ENCODE data around the gene AP2M1. TPM values are rescaled to one million over a fixed set of nuclear protein-coding genes. Genes with fewer than 3 reads are reported as not detected.

The AP2M1 gene
- total and polyA plus RNA-seq, 2 of the 13 experiments (the other 11 are each of a cell fraction or from before 2014, with no cell fraction given) = 126 to 146 TPM

DNA sequence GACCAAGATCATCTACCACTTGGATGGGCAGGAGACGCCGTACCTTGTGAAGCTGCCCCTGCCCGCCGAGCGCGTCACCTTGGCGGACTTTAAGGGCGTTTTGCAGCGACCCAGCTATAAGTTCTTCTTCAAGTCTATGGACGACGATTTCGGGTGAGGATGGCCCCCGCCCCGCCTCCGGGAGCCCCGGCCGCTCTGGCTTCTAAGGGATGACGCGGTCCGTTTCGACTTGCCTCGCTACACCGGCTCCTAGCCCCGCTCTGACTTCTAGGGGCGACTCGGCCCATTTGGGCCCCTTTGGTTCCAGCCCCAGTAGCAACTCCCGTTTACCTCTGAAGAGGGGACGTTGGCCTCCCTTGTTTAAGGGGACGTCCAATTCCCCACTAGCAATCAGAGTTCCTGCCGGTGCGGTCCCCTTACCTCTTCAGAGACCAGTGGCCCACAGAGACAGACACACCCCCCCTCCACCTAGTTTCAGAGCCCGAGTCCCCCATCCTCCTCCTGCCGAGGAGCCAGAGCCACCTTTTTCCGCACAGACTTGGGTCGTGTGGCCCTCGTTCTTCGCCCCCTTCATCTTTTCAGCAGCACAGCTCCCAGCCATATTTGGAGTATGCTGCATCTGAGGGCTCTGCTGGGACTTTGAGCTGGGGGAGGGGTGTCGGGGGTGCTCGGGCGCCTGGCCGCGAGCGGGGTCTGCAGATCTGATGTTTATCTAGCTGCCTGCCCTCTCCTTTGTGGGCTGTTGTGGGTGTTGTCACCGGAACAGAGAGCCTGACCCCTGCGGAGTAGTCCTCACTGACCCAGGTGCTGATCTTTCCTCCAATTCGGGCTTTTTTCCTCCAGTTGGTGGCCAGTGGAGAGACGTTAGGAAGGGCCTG lies 18.8 kb upstream of the AP2M1 start (continued):
- no peak for TF ChIP-seq STAT6 (CRISPR knock-in tag; IDR thresholded peaks at IDR 0.05; ENCODE audit: borderline replicate concordance)
- peak; percentile 69 for TF ChIP-seq ZNF746 (CRISPR knock-in tag; IDR thresholded peaks at IDR 0.05)
- TF ChIP-seq, protein P1, sequence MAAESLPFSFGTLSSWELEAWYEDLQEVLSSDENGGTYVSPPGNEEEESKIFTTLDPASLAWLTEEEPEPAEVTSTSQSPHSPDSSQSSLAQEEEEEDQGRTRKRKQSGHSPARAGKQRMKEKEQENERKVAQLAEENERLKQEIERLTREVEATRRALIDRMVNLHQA (CRISPR knock-in tag; IDR thresholded peaks at IDR 0.05) = no peak
- TF ChIP-seq ZNF761 (CRISPR knock-in tag; conservative IDR thresholded peaks at IDR 0.05) = no peak
- TF ChIP-seq ELF3 (CRISPR knock-in tag; IDR thresholded peaks at IDR 0.05) = no peak
- TF ChIP-seq ZNF331 (CRISPR knock-in tag; IDR thresholded peaks at IDR 0.05) = no peak
- TF ChIP-seq HOMEZ (CRISPR knock-in tag; IDR thresholded peaks at IDR 0.05; ENCODE audit: low read depth) = no peak
- 0 out of 2 replicates have a peak, but pooled peaks have one; percentile 58 for TF ChIP-seq ZNF564 (CRISPR knock-in tag; IDR thresholded peaks at IDR 0.05)
- no peak for TF ChIP-seq ZSCAN5A (CRISPR knock-in tag; IDR thresholded peaks at IDR 0.05; ENCODE audit: borderline replicate concordance)
- TF ChIP-seq HDAC2 (CRISPR knock-in tag; IDR thresholded peaks at IDR 0.05) = no peak; the same call in 1 of the 2 replicates
- TF ChIP-seq ZFY (CRISPR knock-in tag; IDR thresholded peaks at IDR 0.05) = no peak; the same call in 1 of the 2 replicates
- TF ChIP-seq ZNF550 (CRISPR knock-in tag; IDR thresholded peaks at IDR 0.05; ENCODE audit: borderline replicate concordance) = no peak
- no peak for TF ChIP-seq ZNF124 (CRISPR knock-in tag; IDR thresholded peaks at IDR 0.05)
- TF ChIP-seq MXD4 (CRISPR knock-in tag; IDR thresholded peaks at IDR 0.05) = no peak; the same call in 1 of the 2 replicates
- TF ChIP-seq, protein P2, sequence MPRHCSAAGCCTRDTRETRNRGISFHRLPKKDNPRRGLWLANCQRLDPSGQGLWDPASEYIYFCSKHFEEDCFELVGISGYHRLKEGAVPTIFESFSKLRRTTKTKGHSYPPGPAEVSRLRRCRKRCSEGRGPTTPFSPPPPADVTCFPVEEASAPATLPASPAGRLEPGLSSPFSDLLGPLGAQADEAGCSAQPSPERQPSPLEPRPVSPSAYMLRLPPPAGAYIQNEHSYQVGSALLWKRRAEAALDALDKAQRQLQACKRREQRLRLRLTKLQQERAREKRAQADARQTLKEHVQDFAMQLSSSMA (CRISPR knock-in tag; IDR thresholded peaks at IDR 0.05) = no peak
- no peak for TF ChIP-seq KDM2A (CRISPR knock-in tag; IDR thresholded peaks at IDR 0.05; ENCODE audit: borderline replicate concordance, low read depth)
- TF ChIP-seq, protein P3, sequence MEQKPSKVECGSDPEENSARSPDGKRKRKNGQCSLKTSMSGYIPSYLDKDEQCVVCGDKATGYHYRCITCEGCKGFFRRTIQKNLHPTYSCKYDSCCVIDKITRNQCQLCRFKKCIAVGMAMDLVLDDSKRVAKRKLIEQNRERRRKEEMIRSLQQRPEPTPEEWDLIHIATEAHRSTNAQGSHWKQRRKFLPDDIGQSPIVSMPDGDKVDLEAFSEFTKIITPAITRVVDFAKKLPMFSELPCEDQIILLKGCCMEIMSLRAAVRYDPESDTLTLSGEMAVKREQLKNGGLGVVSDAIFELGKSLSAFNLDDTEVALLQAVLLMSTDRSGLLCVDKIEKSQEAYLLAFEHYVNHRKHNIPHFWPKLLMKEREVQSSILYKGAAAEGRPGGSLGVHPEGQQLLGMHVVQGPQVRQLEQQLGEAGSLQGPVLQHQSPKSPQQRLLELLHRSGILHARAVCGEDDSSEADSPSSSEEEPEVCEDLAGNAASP (CRISPR knock-in tag; IDR thresholded peaks at IDR 0.05; ENCODE audit: borderline replicate concordance) = no peak
- no peak; the same call in 1 of the 2 replicates for TF ChIP-seq PHF8 (CRISPR knock-in tag; IDR thresholded peaks at IDR 0.05)
